Cardiac fibroblast (primary cell): ENCODE results near the gene ABO.
"Not testable (repeated sequence)": the region's sequence is repeated elsewhere in the genome, so short reads cannot be mapped to it uniquely, and the experiment has no call there.

Source experiments
- DNase-seq, 2 donors: peaks; one replicate each; pipeline versions ENCODE4 v3.0.0 to v3.0.0-alpha.2; 2010; ENCODE audit warnings: low read depth in 2 of 2
- H3K4me3 ChIP-seq, 2 donors: replicated peaks in 1 of 2; 1 replicate in 1 of 2; 2 replicates in 1 of 2; pipeline ENCODE4 v1.5.1; 2011; ENCODE audit warnings: low read depth in 2 of 2, low read length in 2 of 2, mild to moderate bottlenecking in 2 of 2, moderate library complexity in 1 of 2
- CTCF ChIP-seq: IDR thresholded peaks from one replicate; pipeline ENCODE4 v1.5.1; 2011; ENCODE audit warnings: low read depth, mild to moderate bottlenecking, low read length, inconsistent platforms

ABO gene

GRCh38 chr9:133285252-133285775 is 10.3 kb upstream of the ABO start:
- no peak for TF ChIP-seq CTCF
- DNase-seq, result no peak
- H3K4me3 ChIP-seq, result no peak overlapping the region

- H3K4me3 ChIP-seq, result no peak overlapping the region
- TF ChIP-seq CTCF, result no peak
- no peak for DNase-seq
Measured at GRCh38 chr9:133284362-133284761, 9.4 kb upstream of the ABO start.

- not testable (repeated sequence) for H3K4me3 ChIP-seq, DNase-seq
Measured at GRCh38 chr9:133283255-133284032, 8.4 kb upstream of the ABO start.

- H3K4me3 ChIP-seq, result no peak overlapping the region
- TF ChIP-seq CTCF, result no peak
- no peak for DNase-seq
Measured at GRCh38 chr9:133282464-133283238, 7.7 kb upstream of the ABO start.

GRCh38 chr9:133280392-133280791 is 5.4 kb upstream of the ABO start:
- H3K4me3 ChIP-seq, result no peak overlapping the region
- no peak for DNase-seq
- no peak for TF ChIP-seq CTCF

- DNase-seq, result no peak
- no peak for TF ChIP-seq CTCF
- H3K4me3 ChIP-seq, result no peak overlapping the region
Measured at GRCh38 chr9:133278161-133279114, 3.4 kb upstream of the ABO start.

GRCh38 chr9:133277467-133277866 is 2.5 kb upstream of the ABO start:
- DNase-seq, result no peak
- no peak for TF ChIP-seq CTCF
- H3K4me3 ChIP-seq, result no peak overlapping the region
